NCI-H128 (cell line): Measurements from ENCODE around the gene HNRNPR.
"Not testable (repeated sequence)": the region's sequence is repeated elsewhere in the genome, so short reads cannot be mapped to it uniquely, and the experiment has no call there.

ENCODE experiments used
- DNase-seq: peaks from one replicate; lab custom pipeline; 2025; ENCODE audit not compliant: unreplicated experiment; lab: John Stamatoyannopoulos, UW

HNRNPR gene

DNA sequence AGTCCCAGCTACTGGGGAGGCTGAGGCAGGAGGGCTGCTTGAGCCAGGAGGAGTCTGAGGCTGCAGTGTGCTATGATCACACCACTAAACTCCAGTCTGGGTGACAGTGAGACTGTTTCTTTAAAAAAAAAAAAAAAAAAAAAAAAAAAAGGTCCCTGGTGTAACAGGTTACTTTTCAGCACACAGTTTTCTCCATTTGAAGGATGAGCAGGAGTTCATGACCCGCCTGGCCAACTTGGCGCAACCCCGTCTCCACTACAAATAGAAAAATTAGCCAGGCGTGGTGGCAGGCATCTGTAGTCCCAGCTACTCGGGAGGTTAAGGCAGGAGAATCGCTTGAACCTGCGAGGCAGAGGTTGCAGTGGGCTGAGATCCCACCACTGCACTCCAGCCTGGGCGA, 12.4 kb downstream of the HNRNPR start:
- DNase-seq, result no peak

DNA sequence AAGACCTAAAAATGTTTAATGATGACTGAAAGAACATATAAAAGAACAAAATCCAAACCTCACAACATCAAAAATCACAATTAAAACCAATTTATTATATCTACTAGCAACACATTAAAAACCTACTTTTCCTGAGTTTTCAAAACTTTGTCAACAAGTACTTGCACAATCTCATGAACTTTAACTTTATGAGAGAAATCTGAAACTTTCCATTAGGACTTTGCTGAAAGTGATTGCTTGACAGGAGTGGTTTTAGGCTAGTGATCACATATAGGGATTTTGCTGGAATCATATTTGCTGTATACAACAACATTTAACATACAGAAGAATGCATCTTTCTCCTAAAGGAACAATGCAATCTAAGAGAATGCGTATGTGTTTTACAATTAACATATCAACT, 13.2 kb downstream of the HNRNPR start:
- no peak for DNase-seq

DNA sequence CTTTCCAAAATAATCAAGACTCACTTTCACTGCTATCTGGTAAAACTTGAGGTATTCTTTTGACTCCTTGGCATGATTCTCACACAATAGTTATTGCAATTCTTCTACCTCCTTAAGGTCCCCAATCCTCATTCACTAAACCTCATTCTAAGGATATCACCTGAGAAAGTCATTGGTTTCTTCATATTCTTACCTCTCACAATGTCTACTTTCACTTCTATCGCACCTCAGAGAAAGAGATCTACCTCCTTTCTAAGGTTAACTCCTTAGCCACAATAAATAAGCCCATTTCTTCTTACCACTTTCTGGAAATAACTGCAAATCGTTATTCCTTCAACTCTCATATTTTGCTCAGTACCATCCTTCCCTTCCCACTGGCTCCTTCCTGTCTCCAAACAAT, 18.7 kb downstream of the HNRNPR start:
- DNase-seq, result no peak

DNA sequence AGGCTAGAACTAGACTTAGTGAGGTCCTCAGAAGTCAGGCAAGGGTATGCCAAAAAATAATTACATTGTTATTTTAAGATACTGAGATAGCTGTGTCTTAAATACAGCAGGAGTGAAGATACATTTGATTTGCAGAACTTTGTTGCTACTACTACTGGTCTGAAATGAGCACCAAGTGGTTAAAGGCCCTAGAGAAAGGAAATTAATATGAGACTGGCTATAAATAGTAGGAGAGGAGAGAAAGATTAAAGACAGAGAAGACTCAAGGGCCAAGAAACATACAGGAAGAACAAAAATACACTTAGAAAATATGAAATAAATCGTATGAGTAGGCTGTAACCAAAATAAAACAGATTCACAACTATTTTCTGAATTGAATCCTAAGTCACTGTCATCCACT, 21.3 kb downstream of the HNRNPR start:
- no peak for DNase-seq

DNA sequence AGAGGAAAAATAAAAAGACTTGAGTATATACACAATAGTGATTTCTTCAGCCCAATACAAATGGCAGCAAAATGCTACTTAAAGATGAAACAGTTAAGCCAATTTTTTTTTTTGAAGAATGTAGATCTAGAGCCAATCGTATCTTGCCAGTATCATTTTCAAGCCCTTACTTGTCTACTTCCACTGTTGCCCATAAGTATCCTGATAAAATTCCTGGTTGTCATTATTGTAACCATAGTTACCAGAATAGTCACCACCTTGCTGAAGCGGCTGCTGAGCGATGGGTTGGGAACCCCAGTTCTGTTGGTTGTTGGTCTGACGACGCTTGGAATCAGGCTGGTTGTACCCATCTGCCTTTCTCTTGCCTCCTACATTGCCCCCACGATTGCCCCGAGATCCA, 33.8 kb downstream of the HNRNPR start:
- DNase-seq, result not testable (repeated sequence)

DNA sequence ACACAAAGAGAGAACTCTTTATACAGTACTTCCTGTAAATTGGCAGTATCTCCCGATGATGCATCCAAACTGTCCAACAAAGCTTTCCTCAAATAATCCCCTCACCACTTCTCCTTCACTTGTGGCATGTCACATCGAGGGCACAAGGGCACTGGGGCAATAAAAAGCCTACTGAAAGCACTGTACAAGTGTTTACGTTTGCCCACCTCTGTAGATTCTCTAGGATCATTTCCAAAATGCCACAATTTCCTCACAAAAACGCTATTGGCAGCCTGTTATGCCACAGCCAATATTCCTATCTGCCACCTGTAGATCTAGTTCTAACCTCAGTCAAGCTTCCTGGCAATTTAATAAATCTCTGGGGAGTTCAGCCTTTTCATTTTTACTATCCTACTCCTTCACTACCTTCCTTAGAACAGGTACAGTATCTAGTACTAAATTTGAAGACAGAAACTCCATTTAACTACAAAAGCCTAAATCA, 39.9 kb downstream of the HNRNPR start:
- no peak for DNase-seq

DNA sequence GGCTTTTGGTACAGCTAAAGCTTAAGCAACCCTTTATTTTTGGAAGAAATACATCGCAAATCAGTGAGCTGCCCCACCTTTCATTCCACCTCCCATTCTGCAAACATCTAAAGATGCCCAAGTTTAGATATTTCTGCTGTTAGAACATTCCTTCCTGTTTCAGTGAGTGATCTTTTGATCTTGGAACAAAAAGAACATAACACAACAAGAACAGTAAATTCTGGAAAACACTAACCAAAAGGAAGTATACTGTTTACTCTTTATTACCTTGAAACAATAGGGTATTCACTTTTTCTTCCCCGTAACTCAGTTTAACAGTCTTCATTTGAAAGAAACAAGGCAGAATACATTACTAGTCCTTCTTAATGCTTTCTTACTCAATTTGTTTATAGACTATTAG, 40.6 kb downstream of the HNRNPR start:
- no peak for DNase-seq

DNA sequence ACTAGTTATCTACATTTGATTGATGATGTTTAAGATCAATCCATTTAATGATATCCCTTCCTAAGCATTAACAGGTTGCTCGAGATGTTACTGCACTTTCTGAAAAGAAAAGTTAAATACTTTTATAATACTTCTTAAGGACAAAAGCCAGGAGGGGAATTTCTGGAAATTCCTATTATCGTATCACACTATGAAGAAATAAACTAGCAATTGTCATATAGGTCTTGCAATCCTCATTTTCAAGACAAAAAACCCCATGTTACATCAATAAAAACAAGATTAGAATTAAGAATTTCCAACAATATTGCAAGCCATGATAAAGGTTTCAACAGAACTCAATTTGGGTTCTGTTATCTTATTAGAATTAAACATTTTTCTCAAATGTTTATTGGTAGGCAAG, 47.2 kb downstream of the HNRNPR start:
- no peak for DNase-seq

DNA sequence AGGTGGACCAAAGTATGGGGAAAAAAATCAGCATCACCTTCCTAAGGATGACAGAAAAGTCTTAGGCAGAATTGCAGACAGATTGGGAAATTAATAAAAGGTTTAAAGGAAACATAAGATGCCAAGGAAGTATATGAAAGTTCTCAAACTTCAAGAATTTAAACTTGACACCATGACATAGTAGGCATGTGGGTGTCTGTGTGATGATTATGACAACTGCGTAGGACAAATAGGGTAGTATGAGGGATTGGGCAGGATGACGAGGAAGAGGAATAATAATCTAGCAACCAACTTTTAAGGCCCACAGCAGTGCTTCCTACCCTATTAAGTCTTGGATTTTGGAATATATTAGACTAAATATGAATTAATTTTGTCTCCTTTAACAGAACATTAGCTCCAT, 52.4 kb downstream of the HNRNPR start:
- DNase-seq, result no peak

DNA sequence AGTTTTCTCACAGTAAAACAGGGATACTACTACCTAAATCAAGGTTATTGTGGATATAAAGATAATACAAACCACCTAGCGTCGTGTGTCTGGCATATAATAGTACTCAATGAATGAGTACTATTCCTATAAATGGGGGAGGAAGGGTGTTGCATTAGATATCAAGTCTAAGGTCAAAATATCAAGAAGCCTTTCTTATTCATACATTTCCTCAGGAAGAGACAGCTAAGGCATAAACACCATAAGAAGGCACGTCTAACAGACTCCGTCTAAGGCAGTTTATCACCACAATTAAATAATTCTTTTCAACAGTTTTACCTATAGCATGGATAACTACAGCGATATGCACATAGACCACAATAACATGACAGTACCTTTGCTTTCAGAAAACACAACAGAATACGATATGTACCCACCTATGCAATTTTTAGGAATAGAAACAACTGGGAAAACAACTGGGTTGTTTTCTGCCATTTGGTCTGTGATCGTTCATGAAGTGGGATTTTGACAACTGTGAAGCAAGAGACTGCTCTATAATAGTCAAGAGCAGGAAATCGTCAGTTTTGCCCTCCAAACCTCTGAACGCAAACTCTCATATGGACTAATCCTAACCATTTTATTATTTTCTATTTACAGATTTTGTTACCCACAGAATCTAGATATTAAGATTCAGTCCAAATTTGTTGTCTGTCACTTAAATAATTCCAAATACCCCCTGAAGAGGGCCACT, 53.1 kb downstream of the HNRNPR start:
- DNase-seq, result no peak

DNA sequence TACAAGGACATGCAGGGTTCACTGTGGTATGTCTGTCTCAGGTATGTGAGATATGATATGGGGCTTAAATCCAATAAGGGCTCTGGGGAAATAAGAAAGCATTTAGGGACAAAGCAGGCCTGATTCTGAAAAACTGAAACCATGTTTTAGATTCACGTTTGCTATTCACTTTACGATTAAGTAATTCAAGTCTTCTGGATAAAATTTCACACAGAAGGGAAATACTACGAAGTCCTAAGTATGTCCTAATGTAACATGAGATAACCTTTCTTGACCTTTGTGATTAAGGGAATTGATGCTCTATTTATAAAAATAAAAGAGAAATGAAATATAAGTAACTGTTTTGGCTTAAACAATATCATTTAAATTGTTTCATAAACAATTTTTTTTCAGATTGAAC, 55.4 kb downstream of the HNRNPR start:
- DNase-seq, result no peak

DNA sequence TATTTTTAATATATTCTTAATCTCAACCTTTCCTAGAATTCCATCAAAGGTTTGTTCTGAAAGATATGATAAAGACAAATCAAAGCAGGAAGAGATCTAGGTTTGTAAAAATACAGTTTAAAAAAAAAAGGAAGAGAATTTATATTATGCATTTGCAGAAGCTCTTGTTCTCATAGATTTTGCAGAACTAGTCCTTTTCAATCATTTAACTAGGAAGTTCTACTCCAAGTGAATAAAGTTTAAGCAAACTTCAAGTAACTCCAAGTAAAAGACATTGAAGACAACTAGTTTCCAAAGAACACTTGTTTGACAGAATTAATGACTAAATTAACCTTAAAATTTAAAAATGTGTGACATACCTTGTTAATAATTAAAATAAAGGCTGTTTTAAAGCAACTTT, 55.9 kb downstream of the HNRNPR start:
- no peak for DNase-seq

DNA sequence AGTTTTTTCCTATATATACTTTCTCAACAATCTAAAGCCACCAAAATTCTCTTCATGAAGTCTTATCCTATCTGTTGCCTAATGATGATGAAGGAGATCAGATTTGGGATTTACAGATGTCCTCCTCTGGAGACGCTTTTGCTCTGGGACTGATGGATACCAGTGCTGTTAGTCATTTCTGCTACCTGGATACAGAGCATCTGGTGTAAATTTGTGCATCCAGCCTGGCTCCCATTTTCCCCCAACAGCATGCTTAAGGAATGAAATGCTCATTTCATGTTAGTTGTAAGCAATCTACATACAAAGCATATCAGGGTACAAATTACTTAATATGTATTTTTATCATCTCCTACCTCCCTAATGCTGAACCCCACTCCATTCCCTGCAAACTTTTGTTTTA, 57.7 kb downstream of the HNRNPR start:
- DNase-seq, result no peak

DNA sequence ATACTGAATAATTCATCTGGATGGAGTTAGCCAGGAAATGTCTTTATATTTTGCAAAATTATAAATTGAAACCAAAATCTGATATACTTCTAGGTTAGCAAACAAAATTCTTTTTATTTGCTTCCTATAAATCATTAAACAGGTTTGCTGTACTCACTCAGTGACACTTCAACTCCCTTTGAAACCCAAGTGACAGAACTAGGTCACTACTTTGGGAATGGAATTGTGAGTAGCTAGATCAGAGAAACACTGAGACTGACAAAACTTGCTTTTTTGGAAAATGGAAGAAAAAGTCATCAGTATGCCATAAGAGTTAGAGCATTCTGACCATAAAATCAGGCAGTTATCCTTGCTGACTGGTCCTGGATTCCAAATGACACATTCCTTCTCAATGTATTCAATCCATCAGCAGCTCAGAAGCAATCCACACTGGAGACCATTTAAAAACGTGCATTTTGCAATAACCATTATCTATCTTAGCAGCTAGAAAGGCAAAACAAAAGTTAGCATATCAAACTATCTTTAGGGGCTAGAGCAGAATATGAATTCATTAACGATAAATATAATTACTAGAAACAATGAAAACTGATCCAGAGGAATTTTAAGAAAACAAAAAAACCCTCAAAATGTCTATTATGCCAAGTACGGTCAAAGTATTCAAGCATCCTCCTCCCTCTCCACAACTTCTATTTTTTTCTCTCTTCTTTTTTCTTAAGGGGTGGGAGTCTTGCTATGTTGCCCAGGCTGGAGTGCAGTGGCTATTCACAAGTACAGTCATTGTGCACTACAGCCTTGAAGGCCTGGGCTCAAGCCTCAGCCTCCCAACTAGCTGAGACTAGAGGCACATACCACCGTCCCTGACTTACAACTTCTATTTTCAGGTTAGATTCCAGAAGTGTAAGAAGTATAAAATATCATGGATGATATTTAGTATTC, 60.1 kb downstream of the HNRNPR start:
- DNase-seq, result no peak

DNA sequence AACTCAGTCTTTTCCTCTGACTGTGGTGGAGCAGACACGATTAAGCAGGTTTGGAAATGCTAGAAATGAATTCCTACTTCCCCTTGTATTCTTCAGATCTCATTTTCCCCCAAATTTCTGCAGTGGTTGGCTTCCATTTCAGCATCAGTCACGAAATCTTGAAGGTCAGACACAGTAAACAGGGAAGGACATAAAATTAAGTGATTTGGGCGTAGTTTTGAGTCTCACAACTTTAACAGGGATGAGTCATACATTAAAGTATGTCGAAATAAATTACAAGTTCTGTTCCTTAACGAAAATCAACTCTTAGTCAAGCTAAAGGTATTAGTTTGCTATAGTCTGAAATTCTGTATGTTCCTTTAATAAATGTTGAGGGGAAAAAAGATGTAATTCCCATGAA, 61.1 kb downstream of the HNRNPR start:
- DNase-seq, result no peak

DNA sequence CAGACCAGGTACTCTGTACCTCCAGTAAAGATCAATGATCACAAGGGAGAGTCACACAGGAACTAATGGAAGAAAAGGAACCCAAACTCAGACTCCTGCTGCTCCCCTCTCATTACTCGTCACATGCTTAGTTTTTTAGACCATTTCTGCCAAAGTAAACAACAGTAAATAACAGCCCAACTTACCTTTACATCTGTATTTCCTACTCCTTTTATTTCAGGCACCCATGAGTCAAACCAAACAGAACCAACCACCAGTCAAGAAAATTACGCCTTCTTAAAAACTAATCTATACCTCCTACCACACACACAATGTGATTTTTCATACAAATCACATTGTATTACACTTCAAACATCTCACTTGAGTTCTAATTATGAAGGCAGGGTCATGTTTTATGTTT, 65.4 kb downstream of the HNRNPR start:
- DNase-seq, result no peak

DNA sequence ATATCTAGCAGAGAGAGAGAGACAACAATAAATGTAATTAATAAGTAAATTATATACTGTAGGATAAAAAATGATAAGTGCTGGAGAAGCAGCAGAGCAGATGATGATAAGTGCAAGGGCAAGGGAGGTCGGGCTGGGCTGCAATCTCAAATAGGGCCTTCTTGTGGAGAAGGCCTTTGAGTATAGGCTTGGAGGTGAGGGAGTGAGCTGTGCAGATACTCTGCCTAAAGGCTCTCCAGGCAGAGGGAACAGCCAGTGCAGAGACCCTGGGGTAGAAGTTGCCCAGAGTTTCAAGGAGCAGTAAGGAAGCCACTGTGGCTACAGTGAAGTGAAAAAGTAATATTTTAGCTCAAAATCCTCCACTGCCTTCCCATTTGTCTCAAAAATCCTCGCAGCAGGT, 67.6 kb downstream of the HNRNPR start:
- DNase-seq, result no peak

DNA sequence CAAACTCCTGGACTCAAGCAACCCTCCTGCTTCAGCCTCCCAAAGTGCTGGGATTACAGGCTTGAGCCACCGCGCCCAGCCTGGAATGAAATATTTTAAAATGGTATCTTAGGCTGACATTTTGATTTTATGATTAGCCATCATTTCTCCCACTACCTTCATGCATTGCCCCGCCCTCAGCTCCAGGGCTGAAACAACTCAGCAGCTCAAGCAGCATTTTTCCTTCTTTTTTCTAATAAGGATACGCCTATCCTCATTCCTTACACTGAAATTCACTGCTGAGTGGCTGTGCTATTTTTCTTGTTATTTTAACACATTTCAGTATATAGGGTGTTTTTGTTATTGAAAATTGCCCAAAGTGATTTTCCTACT, 70.0 kb downstream of the HNRNPR start:
- DNase-seq, result no peak

DNA sequence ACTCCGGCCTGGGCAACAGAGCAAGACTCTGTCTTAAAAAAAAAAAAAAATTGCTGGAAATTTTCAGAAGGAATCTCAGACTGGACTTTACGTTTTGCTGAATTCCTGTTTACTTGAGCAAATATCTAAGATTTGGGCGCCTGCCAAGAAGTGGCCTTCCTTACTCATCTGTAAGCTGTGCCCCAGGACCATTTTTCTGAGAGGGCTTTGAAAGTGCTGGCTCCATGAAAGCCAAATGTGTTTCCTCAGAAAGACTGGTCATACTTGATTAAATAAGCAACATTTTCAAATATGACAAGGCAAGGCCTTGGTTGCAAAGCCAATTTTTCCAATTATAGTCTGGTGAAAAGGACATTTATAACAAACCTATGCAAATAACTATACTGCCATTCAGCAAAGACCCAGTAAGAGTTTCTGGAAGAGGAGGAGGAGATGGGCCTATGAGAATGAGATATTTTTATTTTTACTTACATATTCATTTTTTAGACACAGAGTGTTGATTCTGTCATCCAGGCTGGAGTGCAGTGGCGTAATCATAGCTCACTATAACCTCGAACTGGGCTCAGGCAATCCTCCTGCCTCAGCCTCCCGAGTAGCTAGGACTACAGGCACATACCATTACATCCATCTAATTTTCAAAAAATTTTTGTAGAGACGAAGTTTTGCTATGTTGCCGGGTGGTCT, 70.5 kb downstream of the HNRNPR start:
- DNase-seq, result no peak

DNA sequence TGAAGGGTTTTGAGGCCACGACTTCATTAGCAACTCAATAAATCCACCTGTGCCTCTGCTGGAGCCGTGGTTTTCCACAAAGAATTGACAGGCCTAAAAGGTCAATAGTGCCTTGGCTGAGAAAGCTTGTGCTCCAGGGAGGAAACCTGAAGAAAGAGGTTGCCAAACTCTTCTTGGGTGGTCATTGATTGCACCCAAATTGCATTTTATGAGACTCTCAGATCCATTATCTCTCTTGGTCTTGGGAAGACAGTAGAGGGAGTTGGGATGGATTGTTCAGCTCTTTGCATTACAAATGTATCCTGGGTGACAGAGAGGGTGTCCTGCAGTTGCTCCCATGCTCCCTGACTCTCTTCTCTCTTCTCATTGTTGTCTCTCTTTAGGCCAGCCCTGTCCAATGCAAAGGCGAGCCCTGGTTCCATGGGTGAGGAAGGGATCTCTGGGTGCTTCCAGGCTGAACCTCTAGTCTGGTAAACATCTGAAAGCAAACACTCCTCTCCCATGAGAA, 80.7 kb downstream of the HNRNPR start:
- DNase-seq, result no peak

DNA sequence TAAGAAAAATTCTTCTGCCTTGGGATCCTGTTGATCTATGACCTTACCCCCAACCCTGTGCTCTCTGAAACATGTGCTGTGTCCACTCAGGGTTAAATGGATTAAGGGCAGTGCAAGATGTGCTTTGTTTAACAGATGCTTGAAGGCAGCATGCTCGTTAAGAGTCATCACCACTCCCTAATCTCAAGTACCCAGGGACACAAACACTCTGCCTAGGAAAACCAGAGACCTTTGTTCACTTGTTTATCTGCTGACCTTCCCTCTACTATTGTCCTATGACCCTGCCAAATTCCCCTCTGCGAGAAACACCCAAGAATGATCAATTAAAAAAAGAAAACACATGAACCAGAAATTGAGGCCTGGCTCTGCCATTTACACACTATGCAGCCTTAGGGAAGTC, 86.0 kb downstream of the HNRNPR start:
- not testable (repeated sequence) for DNase-seq

DNA sequence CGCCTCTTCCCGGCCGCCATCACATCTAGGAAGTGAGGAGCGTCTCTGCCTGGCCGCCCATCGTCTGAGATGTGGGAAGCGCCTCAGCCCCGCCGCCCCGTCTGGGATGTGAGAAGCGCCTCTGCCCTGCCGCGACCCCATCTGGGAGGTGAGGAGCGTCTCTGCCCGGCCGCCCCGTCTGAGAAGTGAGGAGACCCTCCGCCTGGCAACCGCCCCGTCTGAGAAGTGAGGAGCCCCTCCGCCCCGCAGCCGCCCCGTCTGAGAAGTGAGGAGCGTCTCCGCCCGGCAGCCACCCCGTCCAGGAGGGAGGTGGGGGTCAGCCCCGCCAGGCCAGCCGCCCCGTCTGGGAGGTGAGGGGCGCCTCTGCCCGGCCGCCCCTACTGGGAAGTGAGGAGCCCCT, 86.7 kb downstream of the HNRNPR start:
- not testable (repeated sequence) for DNase-seq
